SK-N-SH treated with all-trans-retinoic acid at 6 μM for 48 hours (cell line): Measurements from ENCODE around the gene DPP8.

ENCODE experiments used
- ARNTL ChIP-seq: fragments of 450-650 bp; formaldehyde crosslinking; IDR thresholded peaks from 2 replicates; pipeline ENCODE4 v1.5.0; 2020; ENCODE audit warnings: low read depth, mild to moderate bottlenecking, moderate library complexity, borderline replicate concordance
- BACH2 ChIP-seq: fragments of 250-450 bp; sonication (Bioruptor Pico); IDR thresholded peaks from 2 replicates; pipeline ENCODE4 v1.9.0; 2021; ENCODE audit warnings: mild to moderate bottlenecking, borderline replicate concordance
- ESRRG ChIP-seq: fragments of 250-450 bp; sonication (Bioruptor Pico); IDR thresholded peaks from 2 replicates; pipeline ENCODE4 v1.6.1; 2021; ENCODE audit warnings: mild to moderate bottlenecking
- OSR1 ChIP-seq: fragments of 250-450 bp; sonication (Bioruptor Pico); IDR thresholded peaks from 2 replicates; pipeline ENCODE4 v1.8.0; 2022; ENCODE audit warnings: moderate library complexity, mild to moderate bottlenecking, inconsistent platforms
- PATZ1 ChIP-seq: fragments of 250-450 bp; sonication (Bioruptor Pico); IDR thresholded peaks from 2 replicates; pipeline ENCODE4 v1.8.0; 2020; ENCODE audit warnings: mild to moderate bottlenecking, moderate library complexity, borderline replicate concordance
- SNAI2 ChIP-seq: fragments of 250-450 bp; sonication (Bioruptor Pico); IDR thresholded peaks from 2 replicates; pipeline ENCODE4 v1.5.0; 2020; ENCODE audit warnings: mild to moderate bottlenecking, moderate library complexity
- TOX ChIP-seq: fragments of 250-450 bp; sonication (Bioruptor Pico); IDR thresholded peaks from 2 replicates; pipeline ENCODE4 v1.8.0; 2021; ENCODE audit warnings: mild to moderate bottlenecking, moderate library complexity, borderline replicate concordance
- ZFP3 ChIP-seq: fragments of 250-450 bp; sonication (Bioruptor Pico); IDR thresholded peaks from 2 replicates; pipeline ENCODE4 v1.5.0; 2020; ENCODE audit warnings: mild to moderate bottlenecking, moderate library complexity
- ZFP30 ChIP-seq: fragments of 450-650 bp; formaldehyde crosslinking; IDR thresholded peaks from 2 replicates; pipeline ENCODE4 v1.5.0; 2022; ENCODE audit warnings: mild to moderate bottlenecking, moderate library complexity
- ZNF565 ChIP-seq: fragments of 450-650 bp; formaldehyde crosslinking; conservative IDR thresholded peaks from 2 replicates; pipeline ENCODE4 v1.5.0; 2020; ENCODE audit warnings: low read depth, mild to moderate bottlenecking, moderate library complexity
- ZNF8 ChIP-seq: fragments of 450-650 bp; formaldehyde crosslinking; IDR thresholded peaks from 2 replicates; pipeline ENCODE4 v1.5.0; 2020; ENCODE audit warnings: mild to moderate bottlenecking, moderate library complexity

GRCh38 chr15:65426216-65426853, 91.2 kb downstream of the DPP8 start:
- TF ChIP-seq ZNF8 (CRISPR knock-in tag) (no peak), BACH2 (CRISPR knock-in tag) (no peak), ZFP30 (CRISPR knock-in tag) (no peak), OSR1 (CRISPR knock-in tag) (no peak), ZFP3 (CRISPR knock-in tag) (no peak), TOX (CRISPR knock-in tag) (no peak), PATZ1 (CRISPR knock-in tag) (no peak), SNAI2 (CRISPR knock-in tag) (no peak), ESRRG (CRISPR knock-in tag) (no peak), ARNTL (CRISPR knock-in tag) (no peak), ZNF565 (no peak)
